ENCODE results near the gene ANKS4B. TPM values are rescaled to one million over a fixed set of nuclear protein-coding genes. Genes with fewer than 3 reads are reported as not detected.
A peak's percentile ranks its signal among the peaks of the same experiment; 100 is the strongest.

The ANKS4B gene
- total RNA-seq, 2 donors from 2014 or later, result 0.90 to 1.6 TPM

GRCh38 chr16:21223787-21224186 is 9.7 kb upstream of the ANKS4B start:
- WGBS, 2 experiments (ENCODE audit: insufficient coverage in 1 of 2, insufficient read length in 1 of 2), result 78 to 89% methylated on average over 1 to 9 of the region's 9 CpGs
- TF ChIP-seq, protein P1, sequence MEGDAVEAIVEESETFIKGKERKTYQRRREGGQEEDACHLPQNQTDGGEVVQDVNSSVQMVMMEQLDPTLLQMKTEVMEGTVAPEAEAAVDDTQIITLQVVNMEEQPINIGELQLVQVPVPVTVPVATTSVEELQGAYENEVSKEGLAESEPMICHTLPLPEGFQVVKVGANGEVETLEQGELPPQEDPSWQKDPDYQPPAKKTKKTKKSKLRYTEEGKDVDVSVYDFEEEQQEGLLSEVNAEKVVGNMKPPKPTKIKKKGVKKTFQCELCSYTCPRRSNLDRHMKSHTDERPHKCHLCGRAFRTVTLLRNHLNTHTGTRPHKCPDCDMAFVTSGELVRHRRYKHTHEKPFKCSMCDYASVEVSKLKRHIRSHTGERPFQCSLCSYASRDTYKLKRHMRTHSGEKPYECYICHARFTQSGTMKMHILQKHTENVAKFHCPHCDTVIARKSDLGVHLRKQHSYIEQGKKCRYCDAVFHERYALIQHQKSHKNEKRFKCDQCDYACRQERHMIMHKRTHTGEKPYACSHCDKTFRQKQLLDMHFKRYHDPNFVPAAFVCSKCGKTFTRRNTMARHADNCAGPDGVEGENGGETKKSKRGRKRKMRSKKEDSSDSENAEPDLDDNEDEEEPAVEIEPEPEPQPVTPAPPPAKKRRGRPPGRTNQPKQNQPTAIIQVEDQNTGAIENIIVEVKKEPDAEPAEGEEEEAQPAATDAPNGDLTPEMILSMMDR (conservative IDR thresholded peaks at IDR 0.05), result no peak
- no peaks in the 10 kb centered on the region for H3K36me3 ChIP-seq (ENCODE audit: control insufficient read depth, insufficient read depth, low read length)
- DNase-seq, result peak; percentile 49
- no peak overlapping the region for H3K4me3 ChIP-seq (ENCODE audit: low read length)
- H3K9me3 ChIP-seq (ENCODE audit: control insufficient read depth, low read length), result no peaks in the 10 kb centered on the region
- H3K4me1 Mint-ChIP-seq, result peaks cover 44% of the 10 kb centered on the region
- no peak overlapping the region for H3K27ac Mint-ChIP-seq
- peaks cover 3% of the 10 kb centered on the region for H3K9me3 Mint-ChIP-seq
- H3K36me3 Mint-ChIP-seq (ENCODE audit: low read depth), result no peaks in the 10 kb centered on the region
- no peak overlapping the region for H3K27ac ChIP-seq (ENCODE audit: low read depth, low read length)
- peaks cover 5% of the 10 kb centered on the region for H3K4me1 ChIP-seq (ENCODE audit: control insufficient read depth, insufficient read depth, low read length)
- H3K27me3 Mint-ChIP-seq (ENCODE audit: insufficient read depth), result peaks cover 68% of the 10 kb centered on the region
- H3K27me3 ChIP-seq (ENCODE audit: control insufficient read depth, insufficient read depth, low read length, poor library complexity, severe bottlenecking), result no peaks in the 10 kb centered on the region
- H3K4me3 Mint-ChIP-seq, result peak overlapping the region; percentile 5
- no peak overlapping the region for H3K9ac ChIP-seq (ENCODE audit: extremely low read depth, low read length, poor library complexity, severe bottlenecking)

DNA sequence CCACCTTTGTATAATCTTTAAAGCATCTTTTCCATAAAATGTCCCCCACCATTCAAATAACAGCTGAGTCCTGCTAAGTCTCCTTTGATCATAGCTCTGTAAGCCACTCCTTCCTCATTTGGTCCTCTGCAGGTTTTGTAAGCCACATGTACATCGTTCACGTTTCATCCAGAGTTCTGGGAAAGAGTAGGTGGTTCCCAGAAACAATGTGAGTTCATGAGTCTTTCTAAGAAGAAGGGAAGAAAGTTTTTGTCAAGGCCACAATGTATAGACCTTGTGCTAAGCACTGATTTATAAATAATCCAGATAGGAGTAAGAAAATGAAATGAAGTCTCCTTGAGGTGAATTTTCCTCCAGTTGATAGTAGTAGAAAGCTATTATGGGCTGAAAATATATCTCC is 8.7 kb upstream of the ANKS4B start:
- Histone ChIP-seq H3K36me3 (ENCODE audit: control insufficient read depth, insufficient read depth, low read length) (no peaks in the 10 kb centered on the region), H3K27me3 (ENCODE audit: control insufficient read depth, insufficient read depth, low read length, poor library complexity, severe bottlenecking) (no peaks in the 10 kb centered on the region), H3K4me3 (ENCODE audit: low read length) (no peak overlapping the region), H3K9ac (ENCODE audit: extremely low read depth, low read length, poor library complexity, severe bottlenecking) (no peak overlapping the region), H3K9me3 (ENCODE audit: control insufficient read depth, low read length) (no peaks in the 10 kb centered on the region), H3K4me1 (ENCODE audit: control insufficient read depth, insufficient read depth, low read length) (peaks cover 5% of the 10 kb centered on the region), H3K27ac (ENCODE audit: low read depth, low read length) (no peak overlapping the region)
- H3K27ac Mint-ChIP-seq, result no peak overlapping the region
- H3K27me3 Mint-ChIP-seq (ENCODE audit: insufficient read depth), result peaks cover 72% of the 10 kb centered on the region
- peaks cover 3% of the 10 kb centered on the region for H3K9me3 Mint-ChIP-seq
- no peak overlapping the region for H3K4me3 Mint-ChIP-seq
- H3K4me1 Mint-ChIP-seq, result peaks cover 44% of the 10 kb centered on the region
- 91 to 92% methylated on average over 2 of the region's 2 CpGs for WGBS, 2 experiments (ENCODE audit: insufficient coverage in 1 of 2, insufficient read length in 1 of 2)
- H3K36me3 Mint-ChIP-seq (ENCODE audit: low read depth), result no peaks in the 10 kb centered on the region
- no peak for DNase-seq
- TF ChIP-seq, protein P1 (conservative IDR thresholded peaks at IDR 0.05), result no peak

DNA sequence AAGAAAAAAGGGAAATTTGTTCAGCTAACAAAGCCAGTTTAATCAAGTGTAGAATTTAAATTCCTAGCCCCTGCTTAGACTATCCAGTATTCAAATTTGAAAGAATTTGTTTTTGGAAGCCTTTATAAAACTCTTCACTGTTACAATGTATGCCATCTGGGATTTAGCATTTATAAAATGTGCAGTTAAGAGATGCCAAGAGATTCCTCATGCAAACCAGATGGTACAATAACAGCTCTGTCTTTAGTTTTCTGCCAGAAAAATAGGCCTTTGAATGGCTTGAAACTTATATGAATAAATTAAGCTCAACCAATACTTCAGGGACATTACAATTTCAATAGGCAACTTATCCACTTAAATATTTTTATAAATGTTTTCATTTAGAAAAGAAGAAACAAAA is 6.8 kb upstream of the ANKS4B start:
- Histone ChIP-seq H3K27me3 (ENCODE audit: control insufficient read depth, insufficient read depth, low read length, poor library complexity, severe bottlenecking) (no peaks in the 10 kb centered on the region), H3K4me1 (ENCODE audit: control insufficient read depth, insufficient read depth, low read length) (peaks cover 5% of the 10 kb centered on the region), H3K9ac (ENCODE audit: extremely low read depth, low read length, poor library complexity, severe bottlenecking) (no peak overlapping the region), H3K36me3 (ENCODE audit: control insufficient read depth, insufficient read depth, low read length) (no peaks in the 10 kb centered on the region), H3K27ac (ENCODE audit: low read depth, low read length) (no peak overlapping the region), H3K9me3 (ENCODE audit: control insufficient read depth, low read length) (no peaks in the 10 kb centered on the region), H3K4me3 (ENCODE audit: low read length) (no peak overlapping the region)
- DNase-seq, result no peak
- H3K27ac Mint-ChIP-seq, result no peak overlapping the region
- no peak overlapping the region for H3K4me3 Mint-ChIP-seq
- TF ChIP-seq, protein P1 (conservative IDR thresholded peaks at IDR 0.05), result no peak
- peaks cover 32% of the 10 kb centered on the region for H3K4me1 Mint-ChIP-seq
- no peaks in the 10 kb centered on the region for H3K9me3 Mint-ChIP-seq
- H3K36me3 Mint-ChIP-seq (ENCODE audit: low read depth), result no peaks in the 10 kb centered on the region
- peaks cover 59% of the 10 kb centered on the region for H3K27me3 Mint-ChIP-seq (ENCODE audit: insufficient read depth)
